Mesenchymal stem cell (in vitro differentiated cells and primary cell): ENCODE measurements around the gene RASAL2.
"Not testable (repeated sequence)": the region's sequence is repeated elsewhere in the genome, so short reads cannot be mapped to it uniquely, and the experiment has no call there.

ENCODE experiments used
- DNase-seq: peaks from one replicate; pipeline ENCODE4 v3.0.0-alpha.2; 2013
- H2AFZ ChIP-seq: one replicate; pipeline ENCODE4 v1.6.1; 2013; ENCODE audit warnings: low read depth, mild to moderate bottlenecking, control low read depth, inconsistent platforms, low read length, moderate library complexity
- H2AK5ac ChIP-seq: 2 replicates; pipeline ENCODE4 v1.6.1; 2013; ENCODE audit warnings: low read length, moderate library complexity, mild to moderate bottlenecking, inconsistent platforms; ENCODE audit not compliant: severe bottlenecking
- H2BK120ac ChIP-seq: one replicate; pipeline ENCODE4 v1.6.1; 2013; ENCODE audit warnings: low read depth, mild to moderate bottlenecking, inconsistent platforms, low read length, moderate library complexity
- H2BK12ac ChIP-seq, 2 experiments: one replicate each; pipeline ENCODE4 v1.6.1; 2013; ENCODE audit warnings: inconsistent platforms in 2 of 2, low read length in 2 of 2, mild to moderate bottlenecking in 2 of 2, moderate library complexity in 2 of 2, control low read depth in 1 of 2
- H2BK15ac ChIP-seq: one replicate; pipeline ENCODE4 v1.6.1; 2013; ENCODE audit warnings: mild to moderate bottlenecking, low read depth, inconsistent platforms; ENCODE audit not compliant: poor library complexity, severe bottlenecking
- H2BK5ac ChIP-seq: 2 replicates; pipeline ENCODE4 v1.6.1; 2013; ENCODE audit warnings: low read depth, mild to moderate bottlenecking, low read length, control low read depth, inconsistent platforms; ENCODE audit not compliant: poor library complexity, severe bottlenecking
- H3K14ac ChIP-seq, 2 experiments: one replicate each; pipeline ENCODE4 v1.6.1; 2013; ENCODE audit warnings: inconsistent platforms in 2 of 2, low read length in 2 of 2, control low read depth in 1 of 2, mild to moderate bottlenecking in 1 of 2, moderate library complexity in 1 of 2
- H3K18ac ChIP-seq, 2 experiments: one replicate each; pipeline ENCODE4 v1.6.1; 2013; ENCODE audit warnings: inconsistent platforms in 2 of 2, low read length in 2 of 2, control low read depth in 1 of 2, low read depth in 1 of 2, mild to moderate bottlenecking in 1 of 2
- H3K23ac ChIP-seq, 2 experiments: one replicate each; pipeline ENCODE4 v1.6.1; 2013; ENCODE audit warnings: inconsistent platforms in 2 of 2, low read length in 2 of 2, mild to moderate bottlenecking in 2 of 2, moderate library complexity in 2 of 2, control low read depth in 1 of 2
- H3K27ac ChIP-seq: 2 replicates; pipeline ENCODE4 v1.5.1; 2013; ENCODE audit warnings: mild to moderate bottlenecking, moderate library complexity, low read length, control low read depth, inconsistent platforms; ENCODE audit not compliant: poor library complexity, severe bottlenecking
- H3K27me3 ChIP-seq, 2 experiments: 2 replicates each; pipeline versions ENCODE4 v1.6.1 to v1.7.0; 2013; ENCODE audit warnings: low read length in 2 of 2, mild to moderate bottlenecking in 2 of 2, moderate library complexity in 2 of 2, control low read depth in 1 of 2, inconsistent platforms in 1 of 2; ENCODE audit not compliant: control insufficient read depth in 1 of 2, insufficient read depth in 1 of 2
- H3K36me3 ChIP-seq, 2 experiments: 2 replicates each; pipeline versions ENCODE4 v1.6.1 to v1.7.0; 2013; ENCODE audit warnings: low read length in 2 of 2, control low read depth in 1 of 2, inconsistent platforms in 1 of 2, low read depth in 1 of 2, mild to moderate bottlenecking in 1 of 2; ENCODE audit not compliant: insufficient read depth in 2 of 2, control insufficient read depth in 1 of 2
- H3K4ac ChIP-seq, 2 experiments: one replicate each; pipeline ENCODE4 v1.6.1; 2013; ENCODE audit warnings: inconsistent platforms in 2 of 2, low read length in 2 of 2, mild to moderate bottlenecking in 2 of 2, moderate library complexity in 2 of 2, control low read depth in 1 of 2, low read depth in 1 of 2
- H3K4me1 ChIP-seq: 2 replicates; pipeline ENCODE4 v1.6.1; 2013; ENCODE audit warnings: low read depth, low read length, control low read depth; ENCODE audit not compliant: control insufficient read depth, insufficient read depth
- H3K4me2 ChIP-seq: 2 replicates; pipeline ENCODE4 v1.6.1; 2013; ENCODE audit warnings: low read length, mild to moderate bottlenecking, inconsistent platforms; ENCODE audit not compliant: poor library complexity, severe bottlenecking
- H3K4me3 ChIP-seq, 2 experiments: 2 replicates each; pipeline versions ENCODE4 v1.5.1 to v1.7.0; 2013; ENCODE audit warnings: low read length in 2 of 2, mild to moderate bottlenecking in 2 of 2, control low read depth in 1 of 2, low read depth in 1 of 2; ENCODE audit not compliant: insufficient read depth in 1 of 2
- H3K79me1 ChIP-seq: replicated peaks from 2 replicates; pipeline ENCODE4 v1.6.1; 2013; ENCODE audit warnings: mild to moderate bottlenecking, control low read depth, low read length, inconsistent platforms; ENCODE audit not compliant: poor library complexity, severe bottlenecking
- H3K9ac ChIP-seq: 2 replicates; pipeline ENCODE4 v1.7.0; 2013; ENCODE audit warnings: mild to moderate bottlenecking, low read length, moderate library complexity
- H3K9me3 ChIP-seq: 2 replicates; pipeline ENCODE4 v1.7.0; 2013; ENCODE audit warnings: mild to moderate bottlenecking, low read length; ENCODE audit not compliant: control insufficient read depth
- H4K8ac ChIP-seq: one replicate; pipeline ENCODE4 v1.6.1; 2013; ENCODE audit warnings: inconsistent platforms, mild to moderate bottlenecking, low read length, moderate library complexity
- H4K91ac ChIP-seq: one replicate; pipeline ENCODE4 v1.6.1; 2013; ENCODE audit warnings: mild to moderate bottlenecking, low read length, inconsistent platforms
- WGBS: methylation state at CpG from one replicate; pipeline ENCODE4 v1.1.7; 2013; ENCODE audit warnings: mixed read lengths; 5-methylcytosine and 5-hydroxymethylcytosine counted together

Gene RASAL2

GRCh38 chr1:178208269-178208856 is 114.5 kb downstream of the RASAL2 start:
- H2BK15ac ChIP-seq, H4K91ac ChIP-seq, H2BK5ac ChIP-seq, H3K4ac ChIP-seq, H3K18ac ChIP-seq, H2BK120ac ChIP-seq, H3K27ac ChIP-seq, H2AFZ ChIP-seq, H3K4me2 ChIP-seq, H2AK5ac ChIP-seq, H3K4me3 ChIP-seq, H2BK12ac ChIP-seq, H3K27me3 ChIP-seq, H4K8ac ChIP-seq, H3K9ac ChIP-seq, H3K23ac ChIP-seq, H3K14ac ChIP-seq, H3K4me1 ChIP-seq, DNase-seq: not testable (repeated sequence)
- Histone ChIP-seq H3K36me3 (peaks cover 4 to 23% of the 10 kb centered on the region in 2 experiments), H3K79me1 (peaks cover 16% of the 10 kb centered on the region), H3K9me3 (peaks cover 32% of the 10 kb centered on the region)
- WGBS: 99% methylated on average over 9 of the region's 11 CpGs

DNA sequence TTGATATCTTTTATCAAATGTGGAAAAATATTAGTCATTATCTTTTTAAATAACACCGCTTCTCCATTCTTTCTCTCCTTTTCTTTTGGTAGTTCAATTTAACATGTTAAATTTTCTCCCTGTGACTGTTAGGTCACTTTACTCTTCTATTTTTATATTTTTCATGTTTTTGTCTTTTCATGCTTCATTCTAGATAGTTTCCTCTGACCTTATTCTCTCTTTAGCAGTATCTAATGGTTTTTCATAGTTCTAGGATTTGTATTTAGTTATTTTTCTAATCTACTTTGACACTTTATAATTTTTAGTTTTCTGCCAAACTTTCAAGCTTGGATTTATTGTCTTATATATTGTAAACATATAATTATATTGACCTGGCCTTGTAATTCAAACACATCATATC is 116.0 kb downstream of the RASAL2 start:
- Histone ChIP-seq H2AFZ (no peak overlapping the region), H3K27ac (no peak overlapping the region), H3K4me2 (no peak overlapping the region), H3K9ac (no peak overlapping the region), H3K27me3 (no peaks in the 10 kb centered on the region), H3K14ac (no peak overlapping the region), H3K18ac (no peak overlapping the region), H2BK5ac (no peak overlapping the region), H2BK15ac (no peak overlapping the region), H3K9me3 (peaks cover 32% of the 10 kb centered on the region), H3K23ac (no peak overlapping the region), H3K4me1 (no peaks in the 10 kb centered on the region), H3K79me1 (peaks cover 17% of the 10 kb centered on the region), H3K4me3 (peak overlapping the region in 1 of 2 experiments; percentile 1), H3K4ac (no peak overlapping the region), H2AK5ac (no peak overlapping the region), H4K8ac (no peak overlapping the region), H2BK12ac (no peak overlapping the region), H2BK120ac (no peak overlapping the region), H4K91ac (no peak overlapping the region), H3K36me3 (peaks cover 4 to 29% of the 10 kb centered on the region in 2 experiments)
- no peak for DNase-seq
- no CpG with 5 or more reads among the region's 1 CpG for WGBS

DNA sequence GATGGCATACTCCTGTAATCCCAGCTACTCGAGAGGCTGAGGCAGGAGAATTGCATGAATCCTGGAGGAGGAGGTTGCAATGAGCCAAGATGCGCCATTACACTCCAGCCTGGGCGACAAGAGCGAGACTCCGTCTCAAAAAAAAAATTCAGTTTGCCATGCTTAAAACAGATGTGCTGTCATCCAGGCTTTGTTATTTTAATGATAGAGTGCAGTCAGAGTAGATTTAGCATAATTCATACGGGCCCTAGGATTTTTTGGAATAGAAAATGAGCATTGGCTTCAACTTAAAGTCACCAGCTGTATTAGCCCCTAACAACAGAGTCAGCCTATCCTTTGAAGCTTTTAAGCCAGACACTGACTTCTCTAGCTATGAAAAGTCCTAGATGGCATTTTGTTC is 124.6 kb downstream of the RASAL2 start:
- no peak overlapping the region for H2AFZ ChIP-seq
- no peak overlapping the region for H3K18ac ChIP-seq
- no peak overlapping the region for H2BK5ac ChIP-seq
- peaks cover 12% of the 10 kb centered on the region for H3K79me1 ChIP-seq
- no peak overlapping the region for H2AK5ac ChIP-seq
- no peaks in the 10 kb centered on the region for H3K9me3 ChIP-seq
- no peak overlapping the region for H3K4me2 ChIP-seq
- H4K8ac ChIP-seq: no peak overlapping the region
- H3K9ac ChIP-seq: no peak overlapping the region
- no peak overlapping the region for H2BK15ac ChIP-seq
- no peaks in the 10 kb centered on the region for H3K4me1 ChIP-seq
- no peak overlapping the region for H3K4ac ChIP-seq
- no peaks in the 10 kb centered on the region for H3K27me3 ChIP-seq
- no peak overlapping the region for H2BK120ac ChIP-seq
- H3K27ac ChIP-seq: no peak overlapping the region
- no peak overlapping the region for H4K91ac ChIP-seq
- 96% methylated on average over 5 of the region's 6 CpGs for WGBS
- no peak overlapping the region for H3K4me3 ChIP-seq
- H3K14ac ChIP-seq: no peak overlapping the region
- no peak for DNase-seq
- H3K23ac ChIP-seq: no peak overlapping the region
- no peak overlapping the region for H2BK12ac ChIP-seq
- H3K36me3 ChIP-seq: peaks cover 0 to 19% of the 10 kb centered on the region in 2 experiments

GRCh38 chr1:178220094-178220493 is 126.2 kb downstream of the RASAL2 start:
- H2BK120ac ChIP-seq: no peak overlapping the region
- H4K91ac ChIP-seq: no peak overlapping the region
- no CpG with 5 or more reads among the region's 1 CpG for WGBS
- H3K9me3 ChIP-seq: no peaks in the 10 kb centered on the region
- H3K27ac ChIP-seq: no peak overlapping the region
- H3K4me3 ChIP-seq: no peak overlapping the region
- H2BK15ac ChIP-seq: no peak overlapping the region
- no peaks in the 10 kb centered on the region for H3K27me3 ChIP-seq
- no peak overlapping the region for H3K4ac ChIP-seq
- H3K4me1 ChIP-seq: no peaks in the 10 kb centered on the region
- H3K36me3 ChIP-seq: peaks cover 0 to 7% of the 10 kb centered on the region in 2 experiments
- no peak overlapping the region for H3K9ac ChIP-seq
- DNase-seq: peak; percentile 51
- peaks cover 8% of the 10 kb centered on the region for H3K79me1 ChIP-seq
- no peak overlapping the region for H3K23ac ChIP-seq
- no peak overlapping the region for H3K4me2 ChIP-seq
- H3K18ac ChIP-seq: no peak overlapping the region
- H2BK12ac ChIP-seq: no peak overlapping the region
- H2BK5ac ChIP-seq: no peak overlapping the region
- no peak overlapping the region for H2AFZ ChIP-seq
- no peak overlapping the region for H2AK5ac ChIP-seq
- H4K8ac ChIP-seq: no peak overlapping the region
- no peak overlapping the region for H3K14ac ChIP-seq
